Gastroesophageal sphincter (tissue), 3 donors: ENCODE data around the gene CEP164.

Experiments
- CTCF ChIP-seq, 4 experiments: fragments of 200-600 bp in 2 of 4; fragments of 450-650 bp in 2 of 4; sonication (generic) in 1 of 4; IDR thresholded peaks; one replicate each; pipeline ENCODE4 v1.5.1; 2017 to 2019; ENCODE audit warnings: antibody characterized with exemption in 4 of 4, mild to moderate bottlenecking in 2 of 4, moderate library complexity in 2 of 4
- POLR2A ChIP-seq, 2 donors: fragments of 450-650 bp; IDR thresholded peaks; one replicate each; pipeline ENCODE4 v1.6.1; 2017; ENCODE audit warnings: antibody characterized with exemption in 2 of 2, mild to moderate bottlenecking in 2 of 2, moderate library complexity in 1 of 2
- POLR2AphosphoS5 ChIP-seq: sonication (generic); formaldehyde crosslinking; IDR thresholded peaks from one replicate; pipeline ENCODE4 v1.6.1; 2017; ENCODE audit warnings: antibody characterized with exemption

- TF ChIP-seq POLR2A (IDR thresholded peaks at IDR 0.05) (no peak), CTCF (IDR thresholded peaks at IDR 0.05) (no peak), POLR2AphosphoS5 (no peak)
Observed at GRCh38 chr11:117313091-117313490, 14.6 kb upstream of the CEP164 start.
